Thymus (tissue), 11 donors: ENCODE data around the gene DDR1. TPM values are rescaled to one million over a fixed set of nuclear protein-coding genes. Genes with fewer than 3 reads are reported as not detected.
"Not testable (repeated sequence)": the region's sequence is repeated elsewhere in the genome, so short reads cannot be mapped to it uniquely, and the experiment has no call there.

ENCODE experiments used
- DNase-seq, 9 donors: peaks; one replicate each; pipeline ENCODE4 v3.0.0-alpha.2; 2013; ENCODE audit warnings: low spot score in 9 of 9, low read depth in 6 of 9, missing footprints in 1 of 9
- H3K27ac ChIP-seq, 2 donors: one replicate each; pipeline ENCODE4 v1.5.1; 2013; ENCODE audit warnings: control low read depth in 1 of 2, low read depth in 1 of 2, low read length in 1 of 2, mild to moderate bottlenecking in 1 of 2, moderate library complexity in 1 of 2
- H3K27me3 ChIP-seq, 2 donors: one replicate each; pipeline ENCODE4 v1.5.1; 2013; ENCODE audit warnings: low read length in 1 of 2; ENCODE audit not compliant: control insufficient read depth in 2 of 2, insufficient read depth in 1 of 2
- H3K36me3 ChIP-seq, 2 donors: one replicate each; pipeline ENCODE4 v1.5.1; 2013; ENCODE audit warnings: low read length in 1 of 2, mild to moderate bottlenecking in 1 of 2, moderate library complexity in 1 of 2; ENCODE audit not compliant: control insufficient read depth in 2 of 2, insufficient read depth in 2 of 2
- H3K4me1 ChIP-seq, 2 donors: one replicate each; pipeline ENCODE4 v1.5.1; 2013; ENCODE audit warnings: low read length in 2 of 2; ENCODE audit not compliant: control insufficient read depth in 2 of 2, insufficient read depth in 2 of 2
- H3K4me3 ChIP-seq, 2 donors: one replicate each; pipeline ENCODE4 v1.5.1; 2013; ENCODE audit warnings: low read length in 2 of 2, control low read depth in 1 of 2, mild to moderate bottlenecking in 1 of 2
- H3K9me3 ChIP-seq, 2 donors: one replicate each; pipeline ENCODE4 v1.5.1; 2013; ENCODE audit warnings: low read length in 1 of 2, mild to moderate bottlenecking in 1 of 2; ENCODE audit not compliant: control insufficient read depth in 2 of 2, insufficient read depth in 1 of 2
- WGBS: extraction: QIAGEN DNeasy Blood & Tissue Kit; methylation state at CpG from one replicate; pipeline ENCODE4 v1.1.7; 2013; 5-methylcytosine and 5-hydroxymethylcytosine counted together
- polyA plus RNA-seq: library from polyadenylated mRNA; stranded (reverse); fragments of 200-250 nt; gene quantifications from one replicate; pipeline ENCODE4 v1.2.3, GENCODE V29; 2013
- total RNA-seq: library from RNA; stranded (reverse); fragments of 120-200 nt; gene quantifications from one replicate; pipeline ENCODE4 v1.2.4, GENCODE V29; 2013
- donor health status: healthy.

The DDR1 gene
- total and polyA plus RNA-seq, 2 donors = 39.6 to 65.9 TPM

- Histone ChIP-seq H3K36me3 (no peaks in the 10 kb centered on the region), H3K27me3 (no peaks in the 10 kb centered on the region), H3K27ac (peak overlapping the region in 1 of 2 donors; percentile 71), H3K4me1 (peaks cover 28 to 50% of the 10 kb centered on the region in 2 donors), H3K4me3 (no peak overlapping the region), H3K9me3 (peaks cover 2 to 18% of the 10 kb centered on the region in 2 donors)
- DNase-seq = no peak
- WGBS = 86% methylated on average over 9 of the region's 9 CpGs
These were observed 36.3 kb upstream of the DDR1 start for GRCh38 chr6:30847971-30848436.

- no peak for DNase-seq
- H3K27ac ChIP-seq = no peak overlapping the region
- peaks cover 8 to 31% of the 10 kb centered on the region in 2 donors for H3K4me1 ChIP-seq
- 93% methylated on average over 6 of the region's 6 CpGs for WGBS
- no peaks in the 10 kb centered on the region for H3K36me3 ChIP-seq
- H3K4me3 ChIP-seq = no peak overlapping the region
- no peaks in the 10 kb centered on the region for H3K27me3 ChIP-seq
- H3K9me3 ChIP-seq = peaks cover 2 to 18% of the 10 kb centered on the region in 2 donors
These were observed 34.2 kb upstream of the DDR1 start for GRCh38 chr6:30849903-30850651.

DNA sequence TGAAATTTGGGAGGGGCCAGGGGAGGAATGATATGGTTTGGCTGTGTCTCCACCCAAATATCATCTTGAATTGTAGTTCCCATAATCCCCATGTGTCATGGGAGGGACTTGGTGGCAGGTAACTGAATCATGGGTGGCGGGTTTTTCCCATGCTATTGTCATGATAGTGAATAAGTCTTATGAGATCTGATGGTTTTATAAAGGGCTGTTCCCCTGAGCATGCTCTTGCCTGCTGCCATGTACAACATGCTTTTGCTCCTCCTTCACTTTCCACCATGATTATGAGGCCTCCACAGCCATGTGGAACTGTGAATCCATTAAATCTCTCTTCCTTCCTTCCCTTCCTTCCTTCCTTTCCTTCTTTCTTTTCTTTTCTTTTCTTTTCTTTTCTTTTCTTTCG lies 31.9 kb upstream of the DDR1 start:
- Histone ChIP-seq H3K9me3 (peaks cover 2 to 18% of the 10 kb centered on the region in 2 donors), H3K4me1 (peaks cover 0 to 25% of the 10 kb centered on the region in 2 donors)
- H3K27ac ChIP-seq, H3K4me3 ChIP-seq, H3K27me3 ChIP-seq, H3K36me3 ChIP-seq, DNase-seq: not testable (repeated sequence)
- WGBS = 74% methylated on average over 2 of the region's 2 CpGs

DNA sequence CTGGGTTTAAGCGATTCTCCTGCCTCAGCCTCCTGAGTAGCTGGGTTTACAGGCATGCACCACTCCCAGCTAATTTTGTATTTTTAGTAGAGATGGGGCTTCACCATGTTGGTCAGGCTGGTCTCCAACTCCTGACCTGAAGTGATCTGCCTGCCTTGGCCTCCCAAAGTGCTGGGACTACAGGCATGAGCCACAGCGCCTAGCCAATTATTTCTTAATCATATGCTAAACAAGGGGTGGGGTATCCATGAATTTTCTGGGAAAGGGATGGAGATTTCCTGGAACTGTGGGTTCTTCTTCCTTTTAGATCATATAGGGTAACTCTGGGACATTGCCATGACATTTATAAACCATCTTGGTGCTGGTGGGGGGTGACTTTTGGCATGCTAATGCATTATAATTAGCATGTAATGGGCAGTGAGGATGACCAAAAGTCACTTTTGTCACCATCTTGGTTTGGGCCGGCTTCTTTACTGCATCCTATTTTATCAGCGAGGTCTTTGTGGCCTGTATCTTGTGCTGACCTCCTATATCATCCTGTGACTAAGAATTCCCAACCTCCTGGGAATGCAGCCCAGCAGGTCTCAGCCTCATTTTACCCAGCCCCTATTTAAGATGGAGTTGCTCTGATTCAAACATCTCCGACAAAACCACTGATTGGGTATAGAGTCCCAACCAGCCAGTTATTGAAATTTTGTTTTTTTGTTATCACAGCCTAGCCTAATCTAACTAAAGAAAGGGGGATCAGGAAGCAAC lies 29.9 kb upstream of the DDR1 start:
- Histone ChIP-seq H3K4me1 (peaks cover 0 to 27% of the 10 kb centered on the region in 2 donors), H3K4me3 (no peak overlapping the region), H3K36me3 (no peaks in the 10 kb centered on the region), H3K9me3 (peaks cover 2 to 23% of the 10 kb centered on the region in 2 donors), H3K27ac (no peak overlapping the region), H3K27me3 (peaks cover 0 to 2% of the 10 kb centered on the region in 2 donors)
- WGBS = 97% methylated on average over 5 of the region's 5 CpGs
- no peak for DNase-seq

- Histone ChIP-seq H3K27ac (no peak overlapping the region), H3K4me1 (peaks cover 0 to 27% of the 10 kb centered on the region in 2 donors), H3K4me3 (no peak overlapping the region), H3K27me3 (peaks cover 0 to 2% of the 10 kb centered on the region in 2 donors), H3K36me3 (no peaks in the 10 kb centered on the region), H3K9me3 (peaks cover 0 to 26% of the 10 kb centered on the region in 2 donors)
- WGBS = 95% methylated on average over 6 of the region's 6 CpGs
- DNase-seq = no peak
These were observed 28.8 kb upstream of the DDR1 start for GRCh38 chr6:30855429-30856075.

DNA sequence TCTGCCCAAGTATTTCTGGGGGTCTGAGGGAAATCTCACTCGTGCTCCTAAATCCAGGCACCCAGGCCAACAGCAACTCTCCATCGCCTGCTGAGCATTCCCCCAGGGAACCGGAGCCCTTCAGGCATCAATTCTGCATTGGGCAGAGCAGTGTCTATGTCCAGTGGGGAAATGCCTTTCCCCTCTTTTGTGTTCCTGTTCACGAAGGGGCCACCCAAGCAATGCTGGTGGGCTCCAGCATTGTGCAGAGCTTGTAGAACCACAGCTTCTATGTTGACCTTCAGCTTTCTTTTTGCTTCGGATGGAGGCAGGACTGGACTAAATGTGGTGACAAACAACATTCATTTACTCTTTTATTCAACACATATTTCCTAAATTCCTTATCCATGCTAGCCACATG lies 27.2 kb upstream of the DDR1 start:
- no peak overlapping the region for H3K4me3 ChIP-seq
- no peak overlapping the region for H3K27ac ChIP-seq
- H3K9me3 ChIP-seq = peaks cover 0 to 14% of the 10 kb centered on the region in 2 donors
- 96% methylated on average over 5 of the region's 5 CpGs for WGBS
- no peak for DNase-seq
- H3K36me3 ChIP-seq = no peaks in the 10 kb centered on the region
- H3K27me3 ChIP-seq = peaks cover 0 to 2% of the 10 kb centered on the region in 2 donors
- H3K4me1 ChIP-seq = peaks cover 2 to 30% of the 10 kb centered on the region in 2 donors

- WGBS = 81% methylated on average over 5 of the region's 5 CpGs
- peaks cover 0 to 2% of the 10 kb centered on the region in 2 donors for H3K27me3 ChIP-seq
- H3K4me1 ChIP-seq = peaks cover 2 to 30% of the 10 kb centered on the region in 2 donors
- H3K27ac ChIP-seq = no peak overlapping the region
- H3K36me3 ChIP-seq = no peaks in the 10 kb centered on the region
- no peak for DNase-seq
- no peak overlapping the region for H3K4me3 ChIP-seq
- peaks cover 0 to 14% of the 10 kb centered on the region in 2 donors for H3K9me3 ChIP-seq
These were observed 26.8 kb upstream of the DDR1 start for GRCh38 chr6:30857549-30857948.

GRCh38 chr6:30859726-30860125 lies 24.6 kb upstream of the DDR1 start:
- H3K27me3 ChIP-seq, H3K27ac ChIP-seq, H3K36me3 ChIP-seq, DNase-seq, H3K4me3 ChIP-seq: not testable (repeated sequence)
- WGBS = 99% methylated on average over 4 of the region's 4 CpGs
- Histone ChIP-seq H3K4me1 (peaks cover 2 to 30% of the 10 kb centered on the region in 2 donors), H3K9me3 (peaks cover 0 to 14% of the 10 kb centered on the region in 2 donors)
